HG02870 (cell line): ENCODE data around the gene WDPCP.
A peak's percentile ranks its signal among the peaks of the same experiment; 100 is the strongest.
"Not testable (repeated sequence)": the region's sequence is repeated elsewhere in the genome, so short reads cannot be mapped to it uniquely, and the experiment has no call there.

ENCODE experiments used
- ATAC-seq: cut with Tn5 transposase; IDR thresholded peaks from one replicate; pipeline ENCODE4 v1.9.1; 2021; ENCODE audit warnings: mild to moderate bottlenecking, moderate library complexity; ENCODE audit not compliant: unreplicated experiment

Gene WDPCP

DNA sequence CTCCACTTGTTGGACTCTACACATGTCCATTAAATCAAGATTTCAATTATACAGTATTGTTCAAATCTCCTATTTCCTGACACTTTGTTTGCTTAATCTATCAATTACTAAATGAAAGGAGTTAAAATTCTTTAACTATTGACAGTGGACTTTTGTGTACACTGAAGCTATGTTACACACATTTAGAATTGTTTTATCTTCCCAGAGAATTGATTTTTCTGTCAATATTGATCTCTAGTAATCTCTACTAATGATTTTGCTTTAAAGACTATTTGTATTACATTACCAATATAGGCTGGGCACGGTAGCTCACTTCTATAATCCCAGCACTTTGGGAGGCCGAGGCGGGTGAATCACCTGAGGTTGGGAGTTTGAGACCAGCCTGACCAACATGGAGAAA, 215.7 kb downstream of the WDPCP start:
- no peak for ATAC-seq

- ATAC-seq = no peak
These were observed 219.1 kb downstream of the WDPCP start for GRCh38 chr2:63369146-63369545.

- ATAC-seq = no peak
These were observed 223.4 kb downstream of the WDPCP start for GRCh38 chr2:63364866-63365265.

- ATAC-seq = not testable (repeated sequence)
These were observed 230.6 kb downstream of the WDPCP start for GRCh38 chr2:63357722-63358121.

GRCh38 chr2:63347361-63347760, 240.9 kb downstream of the WDPCP start:
- ATAC-seq = no peak

GRCh38 chr2:63346411-63346810, 241.9 kb downstream of the WDPCP start:
- no peak for ATAC-seq

DNA sequence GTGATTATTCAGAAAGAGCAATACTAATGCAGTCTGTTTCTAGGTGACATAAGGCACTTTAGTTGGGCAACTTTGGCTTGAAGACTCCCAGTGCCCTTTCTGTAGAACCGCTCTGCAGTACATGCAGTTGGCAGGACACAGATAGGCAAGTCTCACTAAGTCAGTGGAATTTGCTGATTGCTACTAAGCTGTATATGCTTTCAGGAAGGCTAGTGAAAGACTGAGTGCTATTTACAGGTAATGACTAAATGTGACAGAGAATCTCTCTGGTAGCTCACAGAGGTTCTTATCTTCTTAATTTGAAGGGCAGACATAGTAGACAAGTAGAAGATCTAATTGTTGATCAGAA, 243.0 kb downstream of the WDPCP start:
- ATAC-seq = no peak

GRCh38 chr2:63344575-63345284, 243.5 kb downstream of the WDPCP start:
- ATAC-seq = peak; percentile 69

- ATAC-seq = no peak
These were observed 244.7 kb downstream of the WDPCP start for GRCh38 chr2:63343397-63344109.

- no peak for ATAC-seq
These were observed 247.8 kb downstream of the WDPCP start for GRCh38 chr2:63340443-63340842.

GRCh38 chr2:63334910-63335309, 253.4 kb downstream of the WDPCP start:
- ATAC-seq = no peak

GRCh38 chr2:63326473-63326872, 261.8 kb downstream of the WDPCP start:
- no peak for ATAC-seq

DNA sequence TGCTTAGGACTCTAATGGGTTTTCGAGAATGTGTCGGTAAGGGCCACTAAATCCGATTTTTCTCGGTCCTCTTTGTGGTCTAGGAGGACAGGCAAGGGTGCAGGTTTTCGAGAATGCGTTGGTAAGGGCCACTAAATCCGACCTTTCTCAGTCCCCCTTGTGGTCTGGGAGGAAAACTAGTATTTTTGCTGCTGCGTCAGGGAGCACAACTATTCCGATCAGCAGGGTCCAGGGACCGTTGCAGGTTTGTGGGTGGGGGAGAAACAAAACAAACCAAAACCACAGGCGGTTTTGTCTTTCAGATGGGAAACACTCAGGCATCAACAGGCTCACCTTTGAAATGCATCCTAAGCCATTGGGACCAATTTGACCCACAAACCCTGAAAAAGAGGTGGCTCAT, 264.6 kb downstream of the WDPCP start:
- not testable (repeated sequence) for ATAC-seq

GRCh38 chr2:63321973-63322372, 266.3 kb downstream of the WDPCP start:
- not testable (repeated sequence) for ATAC-seq

- no peak for ATAC-seq
These were observed 267.6 kb downstream of the WDPCP start for GRCh38 chr2:63320669-63321068.

- ATAC-seq = no peak
These were observed 277.7 kb downstream of the WDPCP start for GRCh38 chr2:63310614-63311013.

DNA sequence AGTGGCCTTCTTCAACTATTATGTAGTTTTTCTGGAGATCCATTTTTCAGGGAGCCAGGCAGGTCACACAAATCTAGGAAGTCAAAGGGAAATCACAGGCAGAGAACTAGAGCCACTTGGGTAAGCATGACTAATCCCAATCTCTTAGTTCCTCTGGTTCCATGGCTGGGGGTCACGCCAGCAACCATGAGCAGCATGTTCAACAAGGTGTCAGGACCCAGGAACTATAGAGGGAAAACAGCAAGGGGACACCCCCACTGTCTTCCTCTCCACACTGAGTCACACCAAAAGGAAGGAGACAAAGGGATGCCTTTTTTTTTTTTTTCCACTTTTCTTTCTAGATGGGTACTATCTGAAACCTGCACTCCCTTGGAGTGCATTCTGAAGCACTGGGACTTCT, 286.8 kb downstream of the WDPCP start:
- no peak for ATAC-seq

DNA sequence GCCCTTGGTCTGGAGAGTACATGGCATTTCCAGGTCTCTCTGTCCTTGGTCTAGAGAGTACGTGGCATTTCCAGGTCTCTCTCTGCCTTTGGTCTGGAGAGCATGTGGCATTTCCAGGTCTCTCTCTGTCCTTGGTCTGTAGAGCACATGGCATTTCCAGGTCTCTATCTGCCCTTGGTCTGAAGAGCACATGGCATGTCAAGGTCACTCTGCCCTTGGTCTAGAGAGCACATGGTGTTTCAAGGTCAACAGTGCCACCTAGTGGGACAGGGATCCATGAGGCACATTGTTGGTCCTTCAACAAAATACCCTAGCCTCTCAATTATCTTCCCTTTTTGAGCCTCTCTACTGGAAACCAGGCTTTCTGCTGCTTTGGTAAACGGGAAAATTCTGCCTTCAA, 287.4 kb downstream of the WDPCP start:
- ATAC-seq = no peak

DNA sequence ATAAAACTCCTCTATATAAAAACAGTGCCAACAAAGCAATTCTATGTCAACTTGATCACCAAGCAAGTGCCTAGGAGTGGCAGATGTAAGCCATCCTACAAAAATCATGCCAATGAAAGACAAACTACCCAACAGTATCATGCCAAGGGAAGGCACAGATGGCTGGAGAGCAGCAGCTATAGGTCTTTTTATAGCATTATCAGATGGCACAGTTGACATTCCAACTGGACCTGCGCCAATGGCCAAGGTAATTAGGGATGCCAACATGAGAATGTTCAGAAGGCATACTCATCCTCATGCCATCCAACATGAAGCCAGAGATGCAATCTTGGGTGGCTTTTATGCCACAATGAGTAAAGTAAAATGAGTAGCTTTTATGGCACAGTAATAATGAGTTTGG, 300.3 kb downstream of the WDPCP start:
- no peak for ATAC-seq

DNA sequence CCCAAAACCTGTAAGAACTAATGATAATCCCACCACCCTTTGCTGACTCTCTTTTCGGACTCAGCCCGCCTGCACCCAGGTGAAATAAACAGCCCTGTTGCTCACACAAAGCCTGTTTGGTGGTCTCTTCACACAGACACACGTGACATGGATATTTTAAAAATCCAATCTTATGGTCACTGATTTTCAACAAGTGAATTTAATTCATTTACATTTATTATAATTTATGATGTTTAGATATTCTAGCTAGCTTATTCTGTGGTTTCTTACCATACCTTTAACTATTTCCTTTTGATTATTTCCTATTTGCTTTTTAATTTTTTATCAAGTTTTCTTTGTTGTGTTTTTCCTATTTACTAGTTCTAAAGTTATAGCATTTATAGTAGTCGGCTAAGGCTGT, 301.8 kb downstream of the WDPCP start:
- not testable (repeated sequence) for ATAC-seq

GRCh38 chr2:63283273-63283672, 305.0 kb downstream of the WDPCP start:
- ATAC-seq = no peak

GRCh38 chr2:63272560-63272959, 315.7 kb downstream of the WDPCP start:
- no peak for ATAC-seq

DNA sequence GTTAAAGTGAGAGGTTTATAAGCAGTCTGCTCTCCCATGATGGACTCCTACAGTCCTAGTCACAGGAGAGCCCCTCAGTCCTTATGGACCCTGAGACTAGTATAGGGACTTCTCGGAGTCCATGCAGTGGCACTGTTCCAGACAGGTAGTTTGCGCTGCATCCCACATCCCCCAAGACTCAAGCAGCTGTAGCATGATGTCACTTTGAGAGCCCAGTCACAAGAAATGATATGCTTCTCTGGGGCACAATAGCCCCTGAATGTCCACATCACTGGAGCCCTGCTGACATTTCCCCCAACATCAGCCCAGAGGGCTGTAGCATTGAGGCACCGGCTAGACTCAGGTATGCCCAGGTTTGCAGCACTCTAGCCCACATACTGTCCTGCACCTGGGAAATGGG, 317.6 kb downstream of the WDPCP start:
- no peak for ATAC-seq
